H9 (cell line): ENCODE results near the gene SNPH. TPM values are rescaled to one million over a fixed set of nuclear protein-coding genes. Genes with fewer than 3 reads are reported as not detected.

Experiments used
- DNase-seq: peaks from one replicate; pipeline ENCODE4 v3.0.0-alpha.2; 2017
- H2AFZ ChIP-seq: one replicate; pipeline ENCODE4 v1.6.1; 2013; ENCODE audit warnings: mild to moderate bottlenecking, low read length, control low read depth, moderate library complexity
- H2AK5ac ChIP-seq: 2 replicates; pipeline ENCODE4 v1.6.1; 2013; ENCODE audit warnings: low read length, control low read depth, mixed read lengths; ENCODE audit not compliant: insufficient read length
- H2BK120ac ChIP-seq: one replicate; pipeline ENCODE4 v1.6.1; 2013; ENCODE audit warnings: low read depth, mild to moderate bottlenecking, low read length, control low read depth, inconsistent platforms; ENCODE audit not compliant: poor library complexity, severe bottlenecking
- H2BK12ac ChIP-seq: 2 replicates; pipeline ENCODE4 v1.6.1; 2013; ENCODE audit warnings: low read length, control low read depth, mixed read lengths, low read depth; ENCODE audit not compliant: insufficient read length
- H2BK15ac ChIP-seq: 2 replicates; pipeline ENCODE4 v1.6.1; 2013; ENCODE audit warnings: low read depth, low read length, control low read depth
- H2BK20ac ChIP-seq: one replicate; pipeline ENCODE4 v1.6.1; 2013; ENCODE audit warnings: low read depth, mild to moderate bottlenecking, low read length, control low read depth, inconsistent platforms; ENCODE audit not compliant: poor library complexity, severe bottlenecking
- H2BK5ac ChIP-seq: 2 replicates; pipeline ENCODE4 v1.6.1; 2013; ENCODE audit warnings: low read length, control low read depth, mixed read lengths; ENCODE audit not compliant: insufficient read length
- H3K14ac ChIP-seq: 2 replicates; pipeline ENCODE4 v1.6.1; 2013; ENCODE audit warnings: low read length, control low read depth; ENCODE audit not compliant: insufficient read depth
- H3K18ac ChIP-seq: 2 replicates; pipeline ENCODE4 v1.6.1; 2013; ENCODE audit warnings: low read depth, mild to moderate bottlenecking, mixed read lengths, low read length, control low read depth; ENCODE audit not compliant: insufficient read length
- H3K23ac ChIP-seq: 2 replicates; pipeline ENCODE4 v1.6.1; 2013; ENCODE audit warnings: low read length, control low read depth, mixed read lengths, low read depth; ENCODE audit not compliant: insufficient read length
- H3K23me2 ChIP-seq: 2 replicates; pipeline ENCODE4 v1.6.1; 2013; ENCODE audit warnings: low read depth, mild to moderate bottlenecking, mixed read lengths, low read length, control low read depth; ENCODE audit not compliant: insufficient read length, poor library complexity, severe bottlenecking
- H3K27ac ChIP-seq: 2 replicates; pipeline ENCODE4 v1.5.1; 2013; ENCODE audit warnings: low read length, control low read depth, mixed read lengths, low read depth; ENCODE audit not compliant: insufficient read length
- H3K27me3 ChIP-seq: 2 replicates; pipeline ENCODE4 v1.6.1; 2013; ENCODE audit warnings: low read length, control low read depth, inconsistent platforms; ENCODE audit not compliant: insufficient read depth
- H3K4ac ChIP-seq: 2 replicates; pipeline ENCODE4 v1.6.1; 2013; ENCODE audit warnings: low read depth, mild to moderate bottlenecking, control low read depth, inconsistent platforms, low read length, moderate library complexity
- H3K4me1 ChIP-seq: 2 replicates; pipeline ENCODE4 v1.6.1; 2013; ENCODE audit warnings: low read length, control low read depth, inconsistent platforms; ENCODE audit not compliant: insufficient read depth
- H3K4me2 ChIP-seq: 2 replicates; pipeline ENCODE4 v1.6.1; 2013; ENCODE audit warnings: low read length, control low read depth, mixed read lengths; ENCODE audit not compliant: insufficient read length, insufficient read depth
- H3K56ac ChIP-seq: 2 replicates; pipeline ENCODE4 v1.6.1; 2013; ENCODE audit warnings: low read depth, mild to moderate bottlenecking, mixed read lengths, low read length, control low read depth; ENCODE audit not compliant: insufficient read length
- H3K79me1 ChIP-seq: 2 replicates; pipeline ENCODE4 v1.6.1; 2013; ENCODE audit warnings: low read depth, mild to moderate bottlenecking, moderate library complexity, low read length, control low read depth, inconsistent platforms; ENCODE audit not compliant: insufficient read depth, poor library complexity, severe bottlenecking
- H3K79me2 ChIP-seq: 2 replicates; pipeline ENCODE4 v1.6.1; 2013; ENCODE audit warnings: low read length, control low read depth, inconsistent platforms; ENCODE audit not compliant: insufficient read depth
- H3K9ac ChIP-seq: 2 replicates; pipeline ENCODE4 v1.6.1; 2013; ENCODE audit warnings: low read length, control low read depth, mixed read lengths; ENCODE audit not compliant: insufficient read length; ENCODE audit errors: extremely low read depth
- H3K9me3 ChIP-seq: one replicate; pipeline ENCODE4 v1.6.1; 2013; ENCODE audit warnings: low read depth, low read length, inconsistent platforms; ENCODE audit not compliant: control insufficient read depth
- H3T11ph ChIP-seq: one replicate; pipeline ENCODE4 v1.6.1; 2013; ENCODE audit warnings: mild to moderate bottlenecking, low read length, control low read depth, inconsistent platforms
- H4K20me1 ChIP-seq: one replicate; pipeline ENCODE4 v1.6.1; 2013; ENCODE audit not compliant: control insufficient read depth, insufficient read length, insufficient read depth
- H4K5ac ChIP-seq: 2 replicates; pipeline ENCODE4 v1.6.1; 2013; ENCODE audit warnings: low read depth, mild to moderate bottlenecking, mixed read lengths, low read length, control low read depth; ENCODE audit not compliant: insufficient read length
- H4K8ac ChIP-seq: replicated peaks from 2 replicates; pipeline ENCODE4 v1.6.1; 2013; ENCODE audit warnings: low read length, control low read depth, mixed read lengths, low read depth; ENCODE audit not compliant: insufficient read length
- H4K91ac ChIP-seq: 2 replicates; pipeline ENCODE4 v1.6.1; 2013; ENCODE audit warnings: low read depth, mild to moderate bottlenecking, moderate library complexity, mixed read lengths, low read length, control low read depth; ENCODE audit not compliant: insufficient read length
- H3K27ac Mint-ChIP-seq, 3 experiments: 2 replicates in 2 of 3; 3 replicates in 1 of 3; pipeline ENCODE4 v1.8.0; 2020 to 2021; ENCODE audit warnings: mixed read lengths in 3 of 3, mild to moderate bottlenecking in 1 of 3, moderate library complexity in 1 of 3
- H3K27me3 Mint-ChIP-seq: 2 replicates; pipeline ENCODE4 v1.8.0; 2021; ENCODE audit warnings: low read depth, mild to moderate bottlenecking, moderate library complexity, mixed read lengths
- H3K36me3 Mint-ChIP-seq, 3 experiments: 2 replicates in 2 of 3; 3 replicates in 1 of 3; pipeline ENCODE4 v1.8.0; 2020 to 2021; ENCODE audit warnings: low read depth in 3 of 3, mixed read lengths in 3 of 3; ENCODE audit not compliant: insufficient read depth in 1 of 3
- H3K4me1 Mint-ChIP-seq, 2 experiments: 2 replicates each; pipeline ENCODE4 v1.8.0; 2020; ENCODE audit warnings: mixed read lengths in 2 of 2
- H3K4me3 Mint-ChIP-seq, 2 experiments: 2 replicates in 1 of 2; 3 replicates in 1 of 2; pipeline ENCODE4 v1.8.0; 2020 to 2021; ENCODE audit warnings: mild to moderate bottlenecking in 2 of 2, mixed read lengths in 2 of 2, moderate library complexity in 1 of 2
- H3K9me3 Mint-ChIP-seq, 2 experiments: 2 replicates in 1 of 2; 3 replicates in 1 of 2; pipeline ENCODE4 v1.8.0; 2020; ENCODE audit warnings: mild to moderate bottlenecking in 2 of 2, mixed read lengths in 2 of 2, moderate library complexity in 1 of 2
- WGBS: extraction: QIAGEN DNeasy Blood & Tissue Kit; methylation state at CpG from one replicate; pipeline ENCODE4 v1.1.7; 2013; ENCODE audit warnings: missing lambda C conversion rate, low lambda C conversion rate, mixed read lengths; ENCODE audit not compliant: insufficient read length; ENCODE audit errors: extremely low coverage; 5-methylcytosine and 5-hydroxymethylcytosine counted together
- total RNA-seq: library from RNA; stranded (reverse); gene quantifications from 2 replicates; pipeline ENCODE4 v1.2.1, GENCODE V29; 2021
- TF ChIP-seq, protein P1 (sequence below): fragments of 200-600 bp; sonication (generic); conservative IDR thresholded peaks from 3 replicates; pipeline ENCODE4 v1.8.0; 2021; ENCODE audit warnings: antibody characterized with exemption, mild to moderate bottlenecking

SNPH gene
- total RNA-seq, 1 experiment from 2014 or later = 1.8 TPM

- Histone ChIP-seq H3K79me1 (no peaks in the 10 kb centered on the region), H2AFZ (peak within 1 kb of the TSS; percentile 3), H2BK120ac (no peak within 1 kb of the TSS), H2BK15ac (no peak within 1 kb of the TSS), H4K20me1 (peaks cover 3% of the 10 kb centered on the region), H3K4me2 (peak within 1 kb of the TSS; percentile 70), H4K5ac (no peak within 1 kb of the TSS), H2BK5ac (no peak within 1 kb of the TSS), H3K18ac (peak within 1 kb of the TSS; percentile 83), H4K8ac (no peak within 1 kb of the TSS), H3K4ac (no peak within 1 kb of the TSS), H3K56ac (no peak within 1 kb of the TSS), H3K79me2 (no peaks in the 10 kb centered on the region), H3K9ac (no peak within 1 kb of the TSS), H2BK20ac (no peak within 1 kb of the TSS), H3K4me1 (no peaks in the 10 kb centered on the region), H3K27ac (no peak within 1 kb of the TSS), H4K91ac (no peak within 1 kb of the TSS), H3K9me3 (no peaks in the 10 kb centered on the region), H3K23ac (no peak within 1 kb of the TSS), H3K23me2 (peaks cover 7% of the 10 kb centered on the region), H2AK5ac (no peak within 1 kb of the TSS), H3K14ac (peak within 1 kb of the TSS; percentile 91; the same call in 1 of the 2 replicates), H2BK12ac (no peak within 1 kb of the TSS), H3T11ph (no peak within 1 kb of the TSS), H3K27me3 (peaks cover 2% of the 10 kb centered on the region; the same call in 1 of the 2 replicates)
- no CpG with 5 or more reads among the region's 88 CpGs for WGBS
- H3K9me3 Mint-ChIP-seq = peaks cover 3 to 6% of the 10 kb centered on the region in 2 experiments; a peak in 4 of 5 replicates
- TF ChIP-seq, protein P1, sequence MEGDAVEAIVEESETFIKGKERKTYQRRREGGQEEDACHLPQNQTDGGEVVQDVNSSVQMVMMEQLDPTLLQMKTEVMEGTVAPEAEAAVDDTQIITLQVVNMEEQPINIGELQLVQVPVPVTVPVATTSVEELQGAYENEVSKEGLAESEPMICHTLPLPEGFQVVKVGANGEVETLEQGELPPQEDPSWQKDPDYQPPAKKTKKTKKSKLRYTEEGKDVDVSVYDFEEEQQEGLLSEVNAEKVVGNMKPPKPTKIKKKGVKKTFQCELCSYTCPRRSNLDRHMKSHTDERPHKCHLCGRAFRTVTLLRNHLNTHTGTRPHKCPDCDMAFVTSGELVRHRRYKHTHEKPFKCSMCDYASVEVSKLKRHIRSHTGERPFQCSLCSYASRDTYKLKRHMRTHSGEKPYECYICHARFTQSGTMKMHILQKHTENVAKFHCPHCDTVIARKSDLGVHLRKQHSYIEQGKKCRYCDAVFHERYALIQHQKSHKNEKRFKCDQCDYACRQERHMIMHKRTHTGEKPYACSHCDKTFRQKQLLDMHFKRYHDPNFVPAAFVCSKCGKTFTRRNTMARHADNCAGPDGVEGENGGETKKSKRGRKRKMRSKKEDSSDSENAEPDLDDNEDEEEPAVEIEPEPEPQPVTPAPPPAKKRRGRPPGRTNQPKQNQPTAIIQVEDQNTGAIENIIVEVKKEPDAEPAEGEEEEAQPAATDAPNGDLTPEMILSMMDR = no peak
- H3K4me1 Mint-ChIP-seq = peaks cover 4 to 7% of the 10 kb centered on the region in 2 experiments
- peak within 1 kb of the TSS; percentile 84 to 92 for H3K4me3 Mint-ChIP-seq
- H3K36me3 Mint-ChIP-seq = no peaks in the 10 kb centered on the region; a peak in 1 of 7 replicates
- peak; percentile 84 for DNase-seq
- H3K27me3 Mint-ChIP-seq = peaks cover 68% of the 10 kb centered on the region
- H3K27ac Mint-ChIP-seq = no peak within 1 kb of the TSS; a peak in 1 of 7 replicates
Measured at GRCh38 chr20:1225783-1226654, 40.1 kb upstream of the SNPH start, which contains the start of gene RAD21L1. TSS of gene RAD21L1 (plus strand) at chr20:1226044. CDS start at chr20:1228454, 2,410 bp downstream.
